Caki2 (cell line): ENCODE measurements around the gene PTOV1. TPM values are rescaled to one million over a fixed set of nuclear protein-coding genes. Genes with fewer than 3 reads are reported as not detected.
"Not testable (repeated sequence)": the region's sequence is repeated elsewhere in the genome, so short reads cannot be mapped to it uniquely, and the experiment has no call there.

ENCODE experiments used
- DNase-seq: peaks from one replicate; pipeline ENCODE4 v3.0.0-alpha.2; 2015; ENCODE audit warnings: low read depth
- in situ Hi-C: cut with HindIII; loops from 2 replicates; pipeline ENCODE4 v1.10.0; 2016; ENCODE audit warnings: low sequenced_read_pairs, low pct_unique_long_range_greater_than_20kb, mixed read lengths
- total RNA-seq: library from RNA; depleted of rRNA; stranded (reverse); fragments of >200 nt; shearing (Covaris generic); gene quantifications from 2 replicates; pipeline ENCODE4 v1.2.3, GENCODE V29; 2014; ENCODE audit warnings: low replicate concordance

Gene PTOV1
- total RNA-seq, 1 experiment from 2014 or later, result 126 TPM

DNA sequence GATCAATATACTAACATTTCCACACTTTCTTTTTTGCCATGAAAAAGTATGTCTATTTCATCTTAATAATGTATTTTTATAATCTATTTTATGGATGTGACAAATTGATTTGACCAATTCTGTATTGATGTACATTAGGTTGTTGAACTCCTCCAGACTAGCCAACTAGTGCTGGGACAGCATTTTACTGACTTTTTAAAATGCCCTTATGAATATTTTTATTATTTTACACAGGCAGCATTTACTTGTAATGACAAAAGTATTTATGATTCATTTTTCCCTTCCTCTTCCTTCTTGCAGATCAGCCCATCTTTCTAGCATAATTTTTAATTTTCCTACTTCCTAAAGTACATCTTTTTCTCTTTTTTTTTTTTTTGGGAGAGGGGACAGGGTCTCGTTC is 36.9 kb upstream of the PTOV1 start:
- DNase-seq, result no peak
- in situ Hi-C loops, result no loop called here

DNA sequence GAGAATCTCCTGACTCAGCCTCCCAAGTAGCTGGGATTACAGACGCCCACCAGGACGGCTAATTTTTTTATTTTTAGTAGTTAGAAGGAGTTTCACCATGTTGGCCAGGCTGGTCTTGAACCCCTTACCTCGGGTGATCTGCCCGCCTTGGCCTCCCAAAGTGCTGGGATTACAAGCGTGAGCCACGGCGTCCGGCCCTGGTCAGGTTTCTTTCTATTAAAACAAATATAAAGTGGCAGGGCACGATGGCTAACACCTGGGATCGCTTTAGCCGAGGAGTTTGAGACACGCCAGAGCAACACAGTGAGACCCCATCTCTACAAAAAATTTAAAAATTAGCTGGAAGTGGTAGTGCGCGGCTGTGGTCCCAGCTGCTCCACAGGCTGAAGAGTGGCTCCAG is 34.4 kb upstream of the PTOV1 start:
- no peak for DNase-seq
- in situ Hi-C loops, result no loop called here

DNA sequence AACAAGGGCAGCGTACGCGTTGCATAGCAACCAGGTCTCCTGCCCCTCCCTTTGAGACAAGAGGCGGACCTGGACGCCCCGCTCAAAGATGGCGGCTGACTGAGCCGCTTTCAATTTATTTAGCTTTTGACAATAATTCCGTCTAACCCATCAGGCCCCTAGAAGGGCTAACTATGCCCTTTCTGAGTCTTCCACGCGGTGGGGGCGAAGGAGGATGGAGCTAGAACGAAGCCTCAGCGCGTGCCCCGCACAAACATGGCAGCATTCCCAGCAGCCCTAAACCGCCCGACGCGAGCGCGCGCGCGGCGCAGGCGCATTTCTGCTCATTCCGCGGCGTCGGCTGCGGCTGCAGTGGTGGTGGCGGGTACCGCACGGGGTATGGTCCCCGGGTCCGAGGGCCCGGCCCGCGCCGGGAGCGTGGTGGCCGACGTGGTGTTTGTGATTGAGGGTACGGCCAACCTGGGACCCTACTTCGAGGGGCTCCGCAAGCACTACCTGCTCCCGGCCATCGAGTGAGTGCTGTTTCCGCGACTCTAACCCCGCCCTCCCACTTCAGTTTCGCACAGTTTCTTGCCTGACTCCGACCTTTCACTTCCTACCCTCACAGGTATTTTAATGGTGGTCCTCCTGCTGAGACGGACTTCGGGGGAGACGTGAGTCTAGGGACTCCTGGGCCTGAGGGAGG is 32.9 kb upstream of the PTOV1 start, which contains the start of gene MED25:
TSS of gene MED25 (plus strand) at position 326 of the 685 bp plus-strand sequence. CDS start at position 379, 53 bp downstream.
- peak; percentile 97 for DNase-seq
- in situ Hi-C loops, result no loop called here

DNA sequence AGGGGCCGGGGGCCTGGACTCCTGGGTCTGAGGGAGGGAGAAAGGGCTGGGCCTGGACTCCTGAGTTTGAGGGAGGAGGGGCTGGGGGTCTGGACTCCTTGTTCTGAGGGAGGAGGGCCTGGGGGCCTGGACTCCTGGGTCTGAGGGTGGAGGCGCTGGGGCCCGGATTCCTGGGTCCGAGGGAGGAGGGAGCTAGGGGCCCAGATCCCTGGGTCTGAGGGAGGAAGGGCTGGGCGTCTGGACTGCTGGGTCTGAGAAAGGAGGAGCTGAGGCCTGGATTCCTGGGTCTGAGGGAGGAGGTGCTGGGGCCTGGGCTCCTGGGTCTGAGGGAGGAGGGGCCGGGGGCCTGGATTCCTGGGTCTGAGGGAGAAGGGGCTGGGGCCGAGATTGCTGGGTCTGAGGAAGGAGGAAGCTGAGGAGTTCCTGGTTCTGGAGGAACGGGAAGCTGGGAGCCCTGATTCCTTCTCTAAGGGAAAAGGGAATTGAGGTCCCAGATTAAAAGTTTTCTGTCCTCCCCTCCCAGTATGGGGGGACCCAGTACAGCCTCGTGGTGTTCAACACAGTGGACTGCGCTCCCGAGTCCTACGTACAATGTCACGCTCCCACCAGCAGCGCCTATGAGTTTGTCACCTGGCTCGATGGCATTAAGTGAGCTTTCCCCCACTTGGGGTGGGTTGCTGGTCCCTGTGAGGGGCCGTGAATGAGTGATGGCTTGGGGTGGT is 32.1 kb upstream of the PTOV1 start:
- in situ Hi-C loops, result no loop called here
- no peak for DNase-seq

DNA sequence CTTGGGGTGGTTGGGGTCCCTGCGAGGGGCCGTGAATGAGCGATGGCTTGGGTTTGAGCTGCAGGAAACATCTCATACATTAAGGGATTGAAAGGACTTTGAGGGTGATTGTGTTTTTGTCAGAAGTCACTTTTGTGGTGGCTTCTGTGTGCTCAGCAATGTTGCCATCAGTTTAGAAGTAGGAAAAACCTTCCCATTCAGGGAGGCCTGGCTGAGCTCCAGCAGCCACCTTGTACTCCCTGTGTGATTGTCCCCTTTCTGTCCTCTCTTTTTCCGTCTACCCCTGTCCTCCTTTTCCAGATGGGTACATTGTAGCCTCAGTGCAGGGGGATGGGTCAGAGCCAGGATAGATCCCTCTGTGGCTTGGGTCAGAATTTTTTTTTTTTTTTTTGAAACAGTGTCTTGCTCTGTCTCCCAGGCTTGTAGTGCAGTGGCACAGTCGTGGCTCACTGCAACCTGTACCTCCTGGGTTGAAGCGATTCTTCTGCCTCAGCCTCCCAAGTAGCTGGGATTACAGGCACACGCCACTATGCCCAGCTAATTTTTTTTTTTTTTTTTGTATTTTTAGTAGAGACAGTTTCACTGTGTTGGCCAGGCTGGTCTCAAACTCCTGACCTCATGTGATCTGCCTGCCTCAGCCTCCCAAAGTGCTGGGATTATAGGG is 31.4 kb upstream of the PTOV1 start:
- DNase-seq, in situ Hi-C loops: not testable (repeated sequence)

DNA sequence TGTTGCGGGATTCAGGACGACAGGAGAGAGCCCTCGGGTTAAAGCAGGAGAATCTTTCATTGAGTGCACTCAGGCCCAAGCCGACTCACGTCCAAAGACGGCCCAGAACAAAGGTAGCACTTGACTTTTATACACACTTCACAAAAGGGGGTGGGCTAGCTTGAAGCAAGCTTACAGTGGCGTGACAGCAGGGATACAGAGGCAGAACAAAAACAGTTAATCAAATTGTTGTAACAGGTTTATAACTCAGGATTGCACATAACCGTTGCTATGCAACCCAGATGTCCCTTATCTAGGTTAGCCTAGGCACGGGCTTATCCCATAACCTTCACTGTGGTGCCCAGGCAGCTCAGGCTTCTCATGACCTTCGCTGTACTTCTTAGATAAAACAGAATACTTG is 30.8 kb upstream of the PTOV1 start:
- in situ Hi-C loops, result no loop called here
- no peak for DNase-seq

DNA sequence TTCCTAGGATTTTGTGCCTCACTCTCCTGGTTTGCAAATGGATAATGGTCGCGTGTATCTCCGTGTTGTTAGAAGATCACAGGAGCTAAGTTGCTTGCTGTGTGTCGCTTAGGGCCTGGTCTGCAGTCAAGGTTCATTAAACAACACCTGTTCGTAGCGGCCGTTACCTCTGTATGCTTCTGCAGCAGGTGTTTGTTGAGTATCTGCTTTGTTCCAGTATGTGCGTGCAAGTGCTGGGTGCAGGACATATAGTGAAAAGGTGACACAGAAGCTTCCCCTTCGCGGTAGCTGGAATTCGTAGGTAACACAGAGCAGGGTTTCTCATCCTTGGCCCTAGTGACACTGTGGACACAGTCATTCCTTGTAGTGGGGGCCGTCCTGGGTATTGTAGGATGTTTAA is 27.5 kb upstream of the PTOV1 start:
- in situ Hi-C loops, result no loop called here
- DNase-seq, result no peak

DNA sequence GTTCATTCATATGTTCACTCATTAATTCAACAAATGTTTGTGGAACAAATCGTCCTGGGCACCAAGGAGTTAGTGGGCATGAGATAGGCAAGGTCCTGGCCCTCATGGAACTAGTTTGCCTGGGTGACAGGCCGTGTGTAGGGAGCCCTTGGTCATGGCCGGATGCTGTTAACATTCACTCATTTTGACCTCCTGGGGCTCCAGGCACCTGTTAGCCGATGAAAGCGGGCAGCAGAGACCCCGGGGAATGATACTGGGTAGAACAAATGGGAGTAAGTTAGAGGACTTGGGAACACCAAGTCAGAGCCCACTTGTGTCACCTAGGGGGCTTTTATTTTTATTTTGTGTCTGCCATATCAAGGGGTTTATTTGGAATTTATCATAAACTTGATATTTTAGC is 26.3 kb upstream of the PTOV1 start:
- no peak for DNase-seq
- in situ Hi-C loops, result no loop called here

DNA sequence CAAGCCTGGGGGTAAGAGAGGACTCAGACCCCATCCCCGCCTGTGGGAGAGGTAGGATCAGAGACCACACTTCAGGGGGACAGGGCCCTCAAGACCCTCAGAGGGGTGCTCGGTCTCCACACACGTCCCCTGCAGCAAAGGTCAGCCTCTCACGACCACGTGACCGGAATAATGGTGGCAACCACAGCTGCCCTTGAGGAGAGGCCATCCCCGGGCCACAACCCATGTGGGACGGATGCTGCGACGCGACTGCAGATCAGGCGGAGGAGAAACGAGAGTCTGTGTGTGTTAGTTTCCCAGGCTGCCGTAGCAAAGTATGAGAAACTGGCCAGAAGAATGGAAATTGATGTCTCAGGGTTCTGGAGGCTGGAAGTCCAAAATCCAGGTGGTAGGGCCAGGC is 23.9 kb upstream of the PTOV1 start:
- in situ Hi-C loops, result no loop called here
- no peak for DNase-seq

DNA sequence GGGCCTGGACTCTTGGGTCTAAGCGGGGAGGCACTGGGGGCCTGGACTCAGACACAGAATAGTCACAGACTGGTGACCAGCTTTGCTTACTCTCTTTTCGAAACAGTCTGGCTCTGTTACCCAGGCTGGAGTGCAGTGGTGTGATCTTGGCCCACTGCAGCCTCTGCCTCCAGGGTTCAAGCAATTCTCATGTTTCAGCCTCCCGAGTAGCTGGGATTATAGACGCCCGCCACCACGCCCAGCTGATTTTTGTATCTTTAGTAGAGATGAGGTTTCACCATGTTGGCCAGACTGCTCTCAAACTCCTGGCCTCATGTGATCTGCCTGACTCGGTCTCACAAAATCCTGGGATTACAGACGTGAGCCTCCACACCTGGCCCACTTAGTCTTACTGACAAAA is 21.8 kb upstream of the PTOV1 start:
- in situ Hi-C loops, result no loop called here
- DNase-seq, result no peak

DNA sequence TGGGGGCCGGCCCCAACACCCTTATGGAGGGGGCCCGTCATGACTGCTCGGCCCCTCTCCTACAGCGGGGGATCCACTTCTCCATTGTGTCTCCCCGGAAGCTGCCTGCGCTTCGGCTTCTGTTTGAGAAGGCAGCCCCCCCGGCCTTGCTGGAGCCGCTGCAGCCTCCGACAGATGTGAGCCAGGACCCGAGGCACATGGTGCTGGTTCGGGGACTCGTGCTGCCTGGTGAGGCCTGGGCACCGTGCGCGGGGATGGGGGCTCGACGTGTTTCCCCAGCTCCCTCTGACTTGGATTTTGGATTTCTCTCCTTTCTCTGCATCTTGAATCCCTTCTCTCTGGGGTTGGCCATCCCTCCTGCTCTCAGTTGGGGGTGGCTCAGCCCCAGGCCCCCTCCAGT is 21.2 kb upstream of the PTOV1 start:
- DNase-seq, result no peak
- in situ Hi-C loops, result no loop called here

DNA sequence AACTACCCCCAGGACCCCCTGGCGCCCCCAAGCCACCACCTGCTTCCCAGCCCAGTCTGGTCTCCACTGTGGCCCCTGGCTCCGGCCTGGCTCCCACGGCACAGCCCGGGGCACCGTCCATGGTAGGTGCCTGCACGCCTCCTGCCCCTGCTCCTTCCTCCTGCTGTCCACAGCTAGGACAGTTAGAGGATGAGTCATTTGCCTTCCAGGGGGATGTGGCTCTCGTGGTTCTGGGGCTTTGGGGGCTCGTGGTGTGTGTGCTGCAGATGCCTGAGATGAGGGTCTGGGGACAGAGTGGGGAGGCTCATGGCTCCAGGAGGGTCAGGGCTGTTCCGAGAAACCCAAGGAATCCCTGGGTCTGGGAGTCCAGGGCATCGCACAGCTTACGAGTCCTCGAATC is 20.2 kb upstream of the PTOV1 start:
- in situ Hi-C loops, result no loop called here
- no peak for DNase-seq

DNA sequence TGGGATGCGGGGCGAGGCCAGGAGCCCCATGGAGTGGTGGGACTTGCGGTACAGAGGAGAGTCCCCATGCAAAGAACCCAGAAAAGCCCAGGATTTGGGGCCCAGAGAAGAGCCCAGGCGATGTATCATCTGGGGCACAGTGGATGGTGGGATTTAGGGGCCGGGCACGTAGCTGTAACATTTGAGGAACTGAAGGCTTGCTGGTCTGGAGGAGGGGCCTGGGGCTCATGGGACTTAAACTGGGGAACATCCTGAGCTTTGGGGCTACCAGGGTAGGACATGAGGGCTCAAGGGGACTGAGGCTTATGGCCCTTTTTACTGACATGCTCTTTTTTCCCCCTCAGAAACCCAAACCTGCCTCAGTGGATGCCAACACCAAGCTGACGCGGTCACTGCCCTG is 19.4 kb upstream of the PTOV1 start:
- in situ Hi-C loops, result no loop called here

DNA sequence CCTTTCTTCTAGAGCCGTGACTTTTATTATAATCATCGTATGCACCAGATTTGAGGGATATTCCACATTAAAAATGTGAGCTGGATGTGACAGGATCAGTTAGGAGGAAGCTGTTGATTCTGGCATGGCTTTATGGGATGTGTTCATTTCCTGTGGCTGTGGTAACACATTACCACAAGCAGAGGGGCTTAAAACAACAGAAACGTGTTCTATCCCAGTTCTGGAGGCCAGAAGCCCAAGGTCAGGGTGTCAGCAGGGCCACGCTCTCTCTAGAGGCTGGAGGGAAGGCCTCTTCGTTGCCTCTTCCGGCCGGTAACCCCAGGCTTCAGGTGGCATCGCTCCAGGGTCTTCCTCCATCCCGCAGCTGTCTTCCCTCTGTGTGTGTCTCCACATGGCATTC is 18.4 kb upstream of the PTOV1 start:
- in situ Hi-C loops, result no loop called here

More for the DNA sequence above, 19.4 kb upstream of the PTOV1 start:
- DNase-seq, result no peak

DNA sequence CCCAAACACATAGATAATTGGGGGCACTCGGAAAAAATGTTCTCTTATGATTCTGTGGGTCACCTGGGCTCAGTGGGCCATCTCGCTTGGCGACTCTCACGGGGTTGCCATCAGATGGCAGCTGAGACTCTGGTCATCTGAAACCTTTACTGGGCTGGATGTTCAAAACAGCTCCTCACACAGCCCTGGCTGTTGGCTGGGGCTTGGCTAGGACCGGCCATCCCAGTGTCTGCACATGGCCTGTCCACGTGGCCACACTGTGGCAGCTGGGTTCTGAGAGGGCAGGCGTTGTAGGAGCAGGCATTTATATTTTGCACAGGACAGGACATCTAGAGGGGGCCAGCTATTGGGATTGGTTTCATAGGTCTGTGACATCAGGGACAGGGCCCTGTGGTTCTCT is 17.4 kb upstream of the PTOV1 start:
- no peak for DNase-seq
- in situ Hi-C loops, result no loop called here

More for the DNA sequence above, 18.4 kb upstream of the PTOV1 start:
- DNase-seq, result no peak

DNA sequence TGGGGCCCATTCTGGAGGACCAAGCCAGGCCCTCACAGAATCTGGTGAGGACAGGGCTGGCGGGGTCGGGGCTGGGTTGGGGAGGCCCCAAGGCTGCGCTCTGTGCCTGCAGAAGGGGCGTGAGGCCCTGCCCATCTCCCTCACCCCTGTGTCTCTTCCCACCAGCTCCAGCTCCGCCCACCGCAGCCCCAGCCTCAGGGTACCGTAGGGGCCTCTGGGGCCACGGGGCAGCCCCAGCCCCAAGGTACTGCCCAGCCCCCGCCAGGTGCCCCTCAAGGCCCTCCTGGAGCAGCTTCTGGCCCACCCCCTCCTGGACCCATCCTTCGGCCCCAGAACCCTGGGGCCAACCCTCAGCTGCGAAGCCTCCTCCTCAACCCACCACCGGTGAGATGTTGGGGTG is 15.4 kb upstream of the PTOV1 start:
- DNase-seq, result no peak
- in situ Hi-C loops, result no loop called here

DNA sequence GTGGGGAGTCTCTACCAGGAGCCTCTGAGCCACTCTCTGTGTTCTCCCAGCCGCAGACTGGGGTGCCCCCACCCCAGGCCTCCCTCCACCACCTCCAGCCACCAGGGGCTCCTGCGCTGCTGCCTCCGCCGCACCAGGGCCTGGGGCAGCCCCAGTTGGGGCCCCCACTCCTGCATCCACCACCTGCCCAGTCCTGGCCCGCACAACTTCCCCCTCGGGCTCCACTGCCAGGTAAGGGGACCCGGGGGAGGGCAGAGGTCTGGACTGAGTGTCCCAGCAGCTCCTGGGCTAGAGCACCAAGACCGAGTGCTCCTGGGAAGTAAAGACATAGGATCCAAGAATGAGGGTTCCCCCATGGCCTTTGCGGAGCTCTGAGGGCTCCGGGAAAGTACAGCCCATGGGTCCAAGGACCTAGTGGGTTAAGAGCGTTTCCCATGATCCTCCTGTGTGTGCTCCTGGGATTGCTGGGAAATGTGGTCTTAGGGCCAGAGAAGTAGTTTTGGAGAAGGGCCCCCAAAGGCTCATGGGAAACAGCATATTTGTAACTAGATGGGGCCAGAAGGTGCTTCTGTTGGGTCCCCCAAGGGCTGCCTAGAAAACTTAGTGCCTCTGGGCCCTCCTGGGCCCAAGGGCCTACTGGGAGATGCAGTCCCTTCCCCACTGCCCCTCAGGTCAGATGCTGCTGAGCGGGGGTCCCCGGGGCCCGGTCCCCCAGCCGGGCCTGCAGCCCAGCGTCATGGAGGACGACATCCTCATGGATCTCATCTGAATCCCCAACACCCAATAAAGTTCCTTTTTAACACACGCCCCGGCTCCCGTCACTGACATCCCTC is 14.6 kb upstream of the PTOV1 start:
- in situ Hi-C loops, result no loop called here

DNA sequence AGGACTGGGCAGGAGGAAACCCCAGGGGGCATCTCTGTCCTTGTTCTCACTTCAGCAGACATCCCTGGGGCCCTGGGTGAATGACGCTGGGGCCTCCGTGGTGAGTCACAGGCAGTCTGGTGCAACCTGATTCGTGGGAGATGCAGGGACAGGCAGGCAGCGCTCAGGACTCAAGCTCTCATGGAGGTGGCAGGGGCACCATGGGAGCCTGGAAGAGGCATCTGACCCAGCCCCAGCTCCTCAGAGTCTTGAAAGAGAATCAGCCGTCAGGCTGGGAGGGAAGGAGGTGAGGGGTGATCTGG is 14.0 kb upstream of the PTOV1 start:
- in situ Hi-C loops, result no loop called here
- DNase-seq, result no peak

More for the DNA sequence above, 14.6 kb upstream of the PTOV1 start:
- no peak for DNase-seq

DNA sequence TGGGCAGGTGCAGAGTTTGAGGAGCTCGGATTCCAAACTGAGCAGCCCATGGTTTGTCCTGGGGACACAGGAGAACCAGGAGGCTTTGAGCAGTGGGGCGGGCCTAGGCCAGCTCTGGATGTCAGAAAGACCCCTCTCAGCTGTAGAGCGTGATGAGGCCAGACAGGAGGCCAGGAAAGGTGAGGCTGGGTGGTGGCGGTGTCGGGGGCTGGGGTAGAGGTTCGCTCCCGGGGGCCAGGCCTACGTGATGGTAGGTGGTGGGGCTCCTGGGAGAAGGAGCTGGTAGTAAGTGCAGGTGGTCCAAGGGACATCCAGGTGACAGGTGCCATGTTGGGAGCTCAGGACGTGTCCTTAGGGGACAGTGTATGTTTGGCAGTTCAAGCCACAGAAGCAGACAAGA is 13.5 kb upstream of the PTOV1 start:
- in situ Hi-C loops, result no loop called here
- no peak for DNase-seq
